Measurements from ENCODE around the gene STON2. TPM values are rescaled to one million over a fixed set of nuclear protein-coding genes. Genes with fewer than 3 reads are reported as not detected.

Gene STON2
- total and polyA plus RNA-seq, 2 of the 13 experiments (the other 11 are each of a cell fraction or from before 2014, with no cell fraction given), result 2.1 to 11.0 TPM

DNA sequence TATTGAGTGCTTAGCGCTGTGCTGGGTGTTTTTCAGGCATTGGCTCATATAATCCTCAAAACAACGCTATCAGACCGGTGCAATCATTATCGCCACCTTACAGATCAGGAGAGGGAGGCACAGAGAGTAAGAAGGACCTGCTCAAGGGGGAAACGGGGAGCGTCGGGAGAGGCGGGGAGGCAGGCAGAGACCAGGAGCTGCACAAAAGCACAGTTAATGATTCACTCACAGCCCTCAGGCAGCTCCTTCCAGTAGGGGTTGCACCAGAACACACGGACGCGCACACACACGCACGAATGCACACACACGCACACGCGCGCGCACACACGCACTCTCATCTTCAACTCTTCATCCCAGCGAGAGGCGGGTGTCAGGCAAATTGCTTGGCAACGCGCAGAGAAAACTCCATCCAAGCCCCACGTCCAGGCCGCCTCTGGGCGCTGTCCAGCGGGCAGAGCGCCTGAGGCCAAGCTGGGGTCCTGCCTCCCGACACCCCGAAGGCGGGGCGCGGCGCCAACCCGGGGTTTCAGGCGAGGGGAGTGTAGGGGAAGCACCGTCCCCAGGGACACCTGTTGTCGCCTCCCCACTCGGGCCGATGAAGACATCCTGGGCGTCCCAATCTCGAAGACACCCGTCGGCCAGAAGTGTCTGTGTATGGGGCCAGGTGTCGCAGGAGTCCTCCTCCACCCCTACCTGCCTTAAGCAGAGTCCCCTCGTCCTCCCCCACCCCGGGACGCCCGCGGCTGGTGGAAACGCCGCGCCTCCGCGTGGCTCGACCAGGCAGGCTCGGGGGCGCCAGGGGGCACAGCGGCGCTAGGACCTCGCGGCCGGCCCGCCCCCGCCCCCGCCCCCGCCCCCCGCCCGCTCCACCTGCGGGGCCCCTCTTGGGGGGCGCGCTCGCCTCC lies 35.5 kb upstream of the STON2 start (continued):
- TF ChIP-seq, protein P1, sequence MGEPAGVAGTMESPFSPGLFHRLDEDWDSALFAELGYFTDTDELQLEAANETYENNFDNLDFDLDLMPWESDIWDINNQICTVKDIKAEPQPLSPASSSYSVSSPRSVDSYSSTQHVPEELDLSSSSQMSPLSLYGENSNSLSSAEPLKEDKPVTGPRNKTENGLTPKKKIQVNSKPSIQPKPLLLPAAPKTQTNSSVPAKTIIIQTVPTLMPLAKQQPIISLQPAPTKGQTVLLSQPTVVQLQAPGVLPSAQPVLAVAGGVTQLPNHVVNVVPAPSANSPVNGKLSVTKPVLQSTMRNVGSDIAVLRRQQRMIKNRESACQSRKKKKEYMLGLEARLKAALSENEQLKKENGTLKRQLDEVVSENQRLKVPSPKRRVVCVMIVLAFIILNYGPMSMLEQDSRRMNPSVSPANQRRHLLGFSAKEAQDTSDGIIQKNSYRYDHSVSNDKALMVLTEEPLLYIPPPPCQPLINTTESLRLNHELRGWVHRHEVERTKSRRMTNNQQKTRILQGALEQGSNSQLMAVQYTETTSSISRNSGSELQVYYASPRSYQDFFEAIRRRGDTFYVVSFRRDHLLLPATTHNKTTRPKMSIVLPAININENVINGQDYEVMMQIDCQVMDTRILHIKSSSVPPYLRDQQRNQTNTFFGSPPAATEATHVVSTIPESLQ (CRISPR knock-in tag; conservative IDR thresholded peaks at IDR 0.05), result no peak
- TF ChIP-seq, protein P2, sequence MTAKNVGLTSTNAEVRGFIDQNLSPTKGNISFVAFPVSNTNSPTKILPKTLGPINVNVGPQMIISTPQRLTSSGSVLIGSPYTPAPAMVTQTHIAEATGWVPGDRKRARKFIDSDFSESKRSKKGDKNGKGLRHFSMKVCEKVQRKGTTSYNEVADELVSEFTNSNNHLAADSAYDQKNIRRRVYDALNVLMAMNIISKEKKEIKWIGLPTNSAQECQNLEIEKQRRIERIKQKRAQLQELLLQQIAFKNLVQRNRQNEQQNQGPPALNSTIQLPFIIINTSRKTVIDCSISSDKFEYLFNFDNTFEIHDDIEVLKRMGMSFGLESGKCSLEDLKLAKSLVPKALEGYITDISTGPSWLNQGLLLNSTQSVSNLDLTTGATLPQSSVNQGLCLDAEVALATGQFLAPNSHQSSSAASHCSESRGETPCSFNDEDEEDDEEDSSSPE (CRISPR knock-in tag; IDR thresholded peaks at IDR 0.05), result 0 out of 2 replicates have a peak, but pooled peaks have one; percentile 24
- no peak for TF ChIP-seq ISX (CRISPR knock-in tag; conservative IDR thresholded peaks at IDR 0.05)
- TF ChIP-seq ZNF44 (CRISPR knock-in tag; IDR thresholded peaks at IDR 0.05), result no peak
- TF ChIP-seq, protein P3, sequence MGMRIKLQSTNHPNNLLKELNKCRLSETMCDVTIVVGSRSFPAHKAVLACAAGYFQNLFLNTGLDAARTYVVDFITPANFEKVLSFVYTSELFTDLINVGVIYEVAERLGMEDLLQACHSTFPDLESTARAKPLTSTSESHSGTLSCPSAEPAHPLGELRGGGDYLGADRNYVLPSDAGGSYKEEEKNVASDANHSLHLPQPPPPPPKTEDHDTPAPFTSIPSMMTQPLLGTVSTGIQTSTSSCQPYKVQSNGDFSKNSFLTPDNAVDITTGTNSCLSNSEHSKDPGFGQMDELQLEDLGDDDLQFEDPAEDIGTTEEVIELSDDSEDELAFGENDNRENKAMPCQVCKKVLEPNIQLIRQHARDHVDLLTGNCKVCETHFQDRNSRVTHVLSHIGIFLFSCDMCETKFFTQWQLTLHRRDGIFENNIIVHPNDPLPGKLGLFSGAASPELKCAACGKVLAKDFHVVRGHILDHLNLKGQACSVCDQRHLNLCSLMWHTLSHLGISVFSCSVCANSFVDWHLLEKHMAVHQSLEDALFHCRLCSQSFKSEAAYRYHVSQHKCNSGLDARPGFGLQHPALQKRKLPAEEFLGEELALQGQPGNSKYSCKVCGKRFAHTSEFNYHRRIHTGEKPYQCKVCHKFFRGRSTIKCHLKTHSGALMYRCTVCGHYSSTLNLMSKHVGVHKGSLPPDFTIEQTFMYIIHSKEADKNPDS (CRISPR knock-in tag; IDR thresholded peaks at IDR 0.05), result no peak
- no peak for TF ChIP-seq ZNF569 (CRISPR knock-in tag; IDR thresholded peaks at IDR 0.05; ENCODE audit: borderline replicate concordance)
- TF ChIP-seq, protein P4, sequence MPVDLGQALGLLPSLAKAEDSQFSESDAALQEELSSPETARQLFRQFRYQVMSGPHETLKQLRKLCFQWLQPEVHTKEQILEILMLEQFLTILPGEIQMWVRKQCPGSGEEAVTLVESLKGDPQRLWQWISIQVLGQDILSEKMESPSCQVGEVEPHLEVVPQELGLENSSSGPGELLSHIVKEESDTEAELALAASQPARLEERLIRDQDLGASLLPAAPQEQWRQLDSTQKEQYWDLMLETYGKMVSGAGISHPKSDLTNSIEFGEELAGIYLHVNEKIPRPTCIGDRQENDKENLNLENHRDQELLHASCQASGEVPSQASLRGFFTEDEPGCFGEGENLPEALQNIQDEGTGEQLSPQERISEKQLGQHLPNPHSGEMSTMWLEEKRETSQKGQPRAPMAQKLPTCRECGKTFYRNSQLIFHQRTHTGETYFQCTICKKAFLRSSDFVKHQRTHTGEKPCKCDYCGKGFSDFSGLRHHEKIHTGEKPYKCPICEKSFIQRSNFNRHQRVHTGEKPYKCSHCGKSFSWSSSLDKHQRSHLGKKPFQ (CRISPR knock-in tag; IDR thresholded peaks at IDR 0.05; ENCODE audit: insufficient replicate concordance), result peak; percentile 44
- TF ChIP-seq SMARCE1 (IDR thresholded peaks at IDR 0.05; ENCODE audit: borderline replicate concordance), result no peak
- no peak for TF ChIP-seq RELA (CRISPR knock-in tag; IDR thresholded peaks at IDR 0.05)
- TF ChIP-seq HOXA9 (CRISPR knock-in tag; IDR thresholded peaks at IDR 0.05; ENCODE audit: borderline replicate concordance), result no peak
- TF ChIP-seq MED8 (CRISPR knock-in tag; IDR thresholded peaks at IDR 0.05; ENCODE audit: insufficient replicate concordance), result no peak
- no peak for TF ChIP-seq YEATS4 (CRISPR knock-in tag; IDR thresholded peaks at IDR 0.05; ENCODE audit: borderline replicate concordance)
- no peak for TF ChIP-seq NCOR1 (IDR thresholded peaks at IDR 0.05; ENCODE audit: borderline replicate concordance, low read length)
- TF ChIP-seq, protein P5, sequence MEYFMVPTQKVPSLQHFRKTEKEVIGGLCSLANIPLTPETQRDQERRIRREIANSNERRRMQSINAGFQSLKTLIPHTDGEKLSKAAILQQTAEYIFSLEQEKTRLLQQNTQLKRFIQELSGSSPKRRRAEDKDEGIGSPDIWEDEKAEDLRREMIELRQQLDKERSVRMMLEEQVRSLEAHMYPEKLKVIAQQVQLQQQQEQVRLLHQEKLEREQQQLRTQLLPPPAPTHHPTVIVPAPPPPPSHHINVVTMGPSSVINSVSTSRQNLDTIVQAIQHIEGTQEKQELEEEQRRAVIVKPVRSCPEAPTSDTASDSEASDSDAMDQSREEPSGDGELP (IDR thresholded peaks at IDR 0.05; ENCODE audit: borderline replicate concordance, low read depth), result no peak
- TF ChIP-seq ZNF629 (CRISPR knock-in tag; conservative IDR thresholded peaks at IDR 0.05), result no peak
- no peak for TF ChIP-seq MBNL3 (CRISPR knock-in tag; conservative IDR thresholded peaks at IDR 0.05)
- TF ChIP-seq, protein P6, sequence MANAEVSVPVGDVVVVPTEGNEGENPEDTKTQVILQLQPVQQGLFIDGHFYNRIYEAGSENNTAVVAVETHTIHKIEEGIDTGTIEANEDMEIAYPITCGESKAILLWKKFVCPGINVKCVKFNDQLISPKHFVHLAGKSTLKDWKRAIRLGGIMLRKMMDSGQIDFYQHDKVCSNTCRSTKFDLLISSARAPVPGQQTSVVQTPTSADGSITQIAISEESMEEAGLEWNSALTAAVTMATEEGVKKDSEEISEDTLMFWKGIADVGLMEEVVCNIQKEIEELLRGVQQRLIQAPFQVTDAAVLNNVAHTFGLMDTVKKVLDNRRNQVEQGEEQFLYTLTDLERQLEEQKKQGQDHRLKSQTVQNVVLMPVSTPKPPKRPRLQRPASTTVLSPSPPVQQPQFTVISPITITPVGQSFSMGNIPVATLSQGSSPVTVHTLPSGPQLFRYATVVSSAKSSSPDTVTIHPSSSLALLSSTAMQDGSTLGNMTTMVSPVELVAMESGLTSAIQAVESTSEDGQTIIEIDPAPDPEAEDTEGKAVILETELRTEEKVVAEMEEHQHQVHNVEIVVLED (CRISPR knock-in tag; IDR thresholded peaks at IDR 0.05; ENCODE audit: borderline replicate concordance), result no peak; the same call in 1 of the 2 replicates
